Measurements from ENCODE around the gene INS. TPM values are rescaled to one million over a fixed set of nuclear protein-coding genes. Genes with fewer than 3 reads are reported as not detected.

Gene INS
- total RNA-seq, 1 experiment from 2014 or later: not detected

DNA sequence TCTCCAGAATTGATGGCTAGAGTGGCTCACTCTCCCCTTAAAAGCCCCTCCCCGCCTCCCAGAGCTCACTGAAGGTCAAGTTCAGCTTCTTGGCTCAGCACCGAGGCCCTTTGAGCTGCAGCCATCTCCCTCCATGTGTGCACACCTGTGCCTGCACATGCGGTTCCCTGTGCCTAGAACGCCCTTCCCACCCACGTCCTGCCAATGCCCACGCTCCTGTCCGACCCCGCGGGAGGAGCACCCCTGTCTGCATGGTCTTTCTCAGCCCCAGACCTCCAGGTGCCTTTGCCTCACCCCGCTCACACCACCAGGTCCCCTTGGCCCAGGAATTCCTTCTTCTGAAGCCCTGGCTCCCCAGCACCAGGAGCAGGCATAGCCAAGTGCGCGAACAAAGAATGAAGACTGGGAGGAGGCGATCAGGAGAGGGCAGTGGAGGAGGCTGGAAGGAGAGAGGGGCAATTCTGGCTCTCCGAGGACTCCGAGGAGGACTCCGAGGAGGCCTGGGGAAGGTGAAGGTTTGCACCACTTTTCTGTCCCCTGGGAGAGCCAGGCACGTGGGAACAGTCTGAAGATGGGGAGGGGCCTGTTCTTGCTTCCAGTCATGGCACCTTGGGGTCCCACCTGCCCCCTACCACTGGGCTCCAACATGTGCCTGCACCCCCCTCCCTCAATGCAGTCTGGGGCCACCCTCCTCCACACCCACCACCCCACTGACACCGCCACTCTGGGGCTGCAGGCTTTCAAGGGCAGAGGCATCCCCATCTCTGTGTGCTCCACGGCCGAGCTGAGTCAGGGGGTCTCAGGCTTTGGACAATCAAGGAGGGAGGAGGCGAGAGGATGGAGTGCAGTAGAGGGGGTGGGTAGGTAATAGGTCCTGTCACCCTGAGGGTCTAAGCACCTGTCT lies 39.5 kb downstream of the INS start:
- Histone ChIP-seq H3K4me2 (ENCODE audit: insufficient read depth, insufficient read length, low read length) (no peak overlapping the region), H3K9ac (ENCODE audit: extremely low read depth, insufficient read length, low read length) (no peak overlapping the region), H2BK5ac (ENCODE audit: insufficient read length, low read length) (no peak overlapping the region), H3K23ac (ENCODE audit: insufficient read length, low read depth, low read length) (no peak overlapping the region), H4K5ac (ENCODE audit: insufficient read length, low read depth, low read length) (no peak overlapping the region), H3K27ac (ENCODE audit: insufficient read length, low read depth, low read length) (no peak overlapping the region), H3K79me1 (ENCODE audit: insufficient read depth, low read depth, low read length, poor library complexity, severe bottlenecking) (no peaks in the 10 kb centered on the region), H4K20me1 (ENCODE audit: control insufficient read depth, insufficient read depth, insufficient read length) (no peaks in the 10 kb centered on the region), H3K56ac (ENCODE audit: insufficient read length, low read depth, low read length) (no peak overlapping the region), H2BK20ac (ENCODE audit: low read depth, low read length, poor library complexity, severe bottlenecking) (no peak overlapping the region), H2BK15ac (ENCODE audit: low read depth, low read length) (no peak overlapping the region), H3K4ac (ENCODE audit: low read depth, low read length) (no peak overlapping the region), H2AK5ac (ENCODE audit: insufficient read length, low read length) (no peak overlapping the region), H4K8ac (replicated peaks; ENCODE audit: insufficient read length, low read depth, low read length) (no peak overlapping the region), H2BK12ac (ENCODE audit: insufficient read length, low read depth, low read length) (no peak overlapping the region), H3T11ph (ENCODE audit: low read length) (no peak overlapping the region), H2BK120ac (ENCODE audit: low read depth, low read length, poor library complexity, severe bottlenecking) (no peak overlapping the region), H3K18ac (ENCODE audit: insufficient read length, low read depth, low read length) (no peak overlapping the region), H3K27me3 (ENCODE audit: insufficient read depth, low read length) (no peaks in the 10 kb centered on the region), H2AFZ (ENCODE audit: low read length) (no peak overlapping the region), H4K91ac (ENCODE audit: insufficient read length, low read depth, low read length) (no peak overlapping the region), H3K9me3 (ENCODE audit: control insufficient read depth, low read depth, low read length) (no peaks in the 10 kb centered on the region), H3K79me2 (ENCODE audit: insufficient read depth, low read length) (no peaks in the 10 kb centered on the region), H3K4me1 (ENCODE audit: insufficient read depth, low read length) (no peaks in the 10 kb centered on the region), H3K14ac (ENCODE audit: insufficient read depth, low read length) (no peak overlapping the region; the same call in 1 of the 2 replicates), H3K23me2 (ENCODE audit: insufficient read length, low read depth, low read length, poor library complexity, severe bottlenecking) (no peaks in the 10 kb centered on the region)
- peaks cover 16% of the 10 kb centered on the region in 2 experiments for H3K9me3 Mint-ChIP-seq
- TF ChIP-seq, protein P1, sequence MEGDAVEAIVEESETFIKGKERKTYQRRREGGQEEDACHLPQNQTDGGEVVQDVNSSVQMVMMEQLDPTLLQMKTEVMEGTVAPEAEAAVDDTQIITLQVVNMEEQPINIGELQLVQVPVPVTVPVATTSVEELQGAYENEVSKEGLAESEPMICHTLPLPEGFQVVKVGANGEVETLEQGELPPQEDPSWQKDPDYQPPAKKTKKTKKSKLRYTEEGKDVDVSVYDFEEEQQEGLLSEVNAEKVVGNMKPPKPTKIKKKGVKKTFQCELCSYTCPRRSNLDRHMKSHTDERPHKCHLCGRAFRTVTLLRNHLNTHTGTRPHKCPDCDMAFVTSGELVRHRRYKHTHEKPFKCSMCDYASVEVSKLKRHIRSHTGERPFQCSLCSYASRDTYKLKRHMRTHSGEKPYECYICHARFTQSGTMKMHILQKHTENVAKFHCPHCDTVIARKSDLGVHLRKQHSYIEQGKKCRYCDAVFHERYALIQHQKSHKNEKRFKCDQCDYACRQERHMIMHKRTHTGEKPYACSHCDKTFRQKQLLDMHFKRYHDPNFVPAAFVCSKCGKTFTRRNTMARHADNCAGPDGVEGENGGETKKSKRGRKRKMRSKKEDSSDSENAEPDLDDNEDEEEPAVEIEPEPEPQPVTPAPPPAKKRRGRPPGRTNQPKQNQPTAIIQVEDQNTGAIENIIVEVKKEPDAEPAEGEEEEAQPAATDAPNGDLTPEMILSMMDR (conservative IDR thresholded peaks at IDR 0.05): no peak
- no peak overlapping the region for H3K4me3 Mint-ChIP-seq
- H3K4me1 Mint-ChIP-seq: peaks cover 0 to 11% of the 10 kb centered on the region in 2 experiments; a peak in 2 of 4 replicates
- H3K27me3 Mint-ChIP-seq (ENCODE audit: low read depth): peaks cover 59% of the 10 kb centered on the region
- DNase-seq: no peak
- no peak overlapping the region for H3K27ac Mint-ChIP-seq
- no CpG with 5 or more reads among the region's 21 CpGs for WGBS (ENCODE audit: extremely low coverage, insufficient read length, low lambda C conversion rate)
- H3K36me3 Mint-ChIP-seq (ENCODE audit: insufficient read depth in 1 of 3, low read depth in 3 of 3): peaks cover 0 to 9% (median 6%) of the 10 kb centered on the region in 3 experiments; a peak in 6 of 7 replicates

Measured in H9 (cell line).